HG03108 (cell line): ENCODE measurements around the gene PPP1R11.
"Not testable (repeated sequence)": the region's sequence is repeated elsewhere in the genome, so short reads cannot be mapped to it uniquely, and the experiment has no call there.

Source experiments
- ATAC-seq: cut with Tn5 transposase; IDR thresholded peaks from one replicate; pipeline ENCODE4 v1.9.1; 2021; ENCODE audit warnings: moderate library complexity; ENCODE audit not compliant: unreplicated experiment

Gene PPP1R11

DNA sequence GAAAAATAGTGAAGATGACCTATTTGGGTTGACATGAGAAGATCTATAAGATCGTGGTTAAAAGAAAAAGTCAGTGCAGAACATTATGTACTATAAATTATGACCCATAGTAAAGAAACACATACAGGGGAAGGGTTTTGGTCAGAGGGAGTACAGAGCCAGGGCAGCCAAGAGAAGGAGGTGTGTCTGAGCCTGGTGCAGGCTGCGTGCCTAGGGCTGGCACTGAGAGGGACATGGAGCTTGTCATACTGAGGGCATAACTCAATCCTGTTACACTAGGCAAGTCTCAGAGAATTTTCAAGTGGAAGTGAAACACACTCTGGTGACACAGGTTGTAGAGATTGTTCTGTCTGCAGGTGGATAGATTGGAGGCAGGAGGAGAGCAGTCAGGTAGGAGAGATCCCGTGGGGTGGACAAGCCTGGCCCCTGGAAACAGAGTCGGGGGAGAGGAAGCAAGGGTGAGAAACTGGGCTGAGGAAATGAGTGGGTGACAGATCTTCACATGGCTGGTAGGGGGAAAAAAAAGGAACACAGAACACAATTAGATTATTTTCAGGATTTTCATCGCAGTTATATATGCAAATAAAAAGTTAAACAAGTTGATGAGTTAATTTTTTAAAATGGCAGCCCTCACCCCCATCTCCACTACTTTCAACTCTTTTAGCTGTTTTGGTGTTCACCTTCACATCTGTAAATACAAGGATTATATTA lies 27.1 kb downstream of the PPP1R11 start:
- ATAC-seq: no peak

DNA sequence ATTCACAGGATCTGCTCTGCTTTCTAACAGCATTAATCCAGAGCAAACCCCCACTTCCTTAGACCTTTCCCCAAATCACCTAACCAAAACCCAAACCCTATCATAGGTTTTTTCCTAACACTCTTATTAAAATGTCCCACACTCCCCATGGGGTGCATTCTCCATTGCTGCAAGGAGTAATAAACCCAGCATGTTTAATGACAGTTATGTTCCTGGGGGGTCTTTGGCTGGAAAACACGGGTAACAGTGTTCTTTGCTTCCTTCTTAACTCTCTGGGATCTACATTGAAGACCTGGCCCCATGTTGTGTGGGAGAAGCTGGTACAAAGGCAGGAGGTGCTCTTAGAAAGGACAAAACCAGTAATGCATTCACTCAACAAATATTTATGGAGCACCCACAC lies 29.8 kb downstream of the PPP1R11 start:
- ATAC-seq: no peak

DNA sequence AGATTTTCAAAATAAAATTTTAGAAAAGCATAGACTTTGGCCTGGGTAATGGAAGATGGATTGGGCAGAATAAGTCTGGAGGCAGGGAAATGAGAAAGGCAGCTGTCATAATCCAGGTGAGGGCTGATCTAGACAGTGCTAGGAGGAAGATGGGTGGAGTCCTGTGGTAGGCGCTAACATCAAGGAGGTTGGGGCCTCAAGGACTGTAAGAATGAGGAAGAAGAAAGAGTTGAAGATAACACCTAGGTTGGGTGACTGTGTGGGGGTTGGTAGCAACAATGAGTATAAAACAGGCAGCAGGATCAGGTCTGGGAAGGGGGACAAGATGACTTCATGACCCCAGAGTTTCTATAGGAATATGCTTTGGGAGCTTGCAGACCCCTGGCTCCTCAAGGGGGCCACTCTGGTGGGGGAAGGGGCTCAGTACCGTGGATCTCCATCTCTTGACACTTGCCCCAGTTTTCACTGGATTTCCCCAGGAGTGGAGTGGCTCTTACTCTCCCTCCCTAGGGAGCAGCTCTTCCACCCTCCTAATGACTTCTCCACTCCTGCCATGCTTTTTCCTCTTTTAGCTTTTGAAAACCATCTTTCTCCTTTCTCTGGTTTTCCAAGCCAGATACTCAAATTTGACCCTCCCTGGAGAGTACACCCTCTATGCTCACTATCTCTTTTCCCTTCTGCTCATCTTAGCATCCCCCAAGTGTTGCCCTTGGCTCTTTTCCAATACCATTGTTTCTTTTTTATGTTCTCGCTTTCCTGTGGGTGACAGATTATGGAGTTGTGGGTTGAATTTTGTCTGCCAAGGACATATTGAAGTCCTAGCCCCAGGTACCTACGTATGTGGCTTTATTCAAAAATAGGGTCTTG lies 31.1 kb downstream of the PPP1R11 start:
- ATAC-seq: no peak

DNA sequence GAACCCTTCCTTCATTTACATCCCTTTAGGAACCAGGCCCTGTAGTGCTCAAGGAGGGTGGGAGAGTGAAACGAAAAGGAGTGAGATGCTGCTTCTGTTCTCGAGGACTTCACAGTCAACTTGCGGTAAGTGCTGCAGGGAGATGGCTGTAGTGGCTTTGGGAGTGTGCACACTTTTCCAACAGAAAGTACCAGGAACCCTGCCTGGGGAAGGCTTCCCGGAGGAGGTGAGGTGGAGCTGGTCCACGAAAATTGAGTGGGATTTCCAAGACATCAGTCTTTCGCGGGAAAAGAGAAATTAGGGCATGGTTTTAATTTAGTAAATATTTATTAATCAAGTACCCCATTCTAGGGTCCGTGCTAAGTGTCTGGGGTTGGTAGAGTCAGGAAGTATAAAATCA lies 33.2 kb downstream of the PPP1R11 start:
- no peak for ATAC-seq

DNA sequence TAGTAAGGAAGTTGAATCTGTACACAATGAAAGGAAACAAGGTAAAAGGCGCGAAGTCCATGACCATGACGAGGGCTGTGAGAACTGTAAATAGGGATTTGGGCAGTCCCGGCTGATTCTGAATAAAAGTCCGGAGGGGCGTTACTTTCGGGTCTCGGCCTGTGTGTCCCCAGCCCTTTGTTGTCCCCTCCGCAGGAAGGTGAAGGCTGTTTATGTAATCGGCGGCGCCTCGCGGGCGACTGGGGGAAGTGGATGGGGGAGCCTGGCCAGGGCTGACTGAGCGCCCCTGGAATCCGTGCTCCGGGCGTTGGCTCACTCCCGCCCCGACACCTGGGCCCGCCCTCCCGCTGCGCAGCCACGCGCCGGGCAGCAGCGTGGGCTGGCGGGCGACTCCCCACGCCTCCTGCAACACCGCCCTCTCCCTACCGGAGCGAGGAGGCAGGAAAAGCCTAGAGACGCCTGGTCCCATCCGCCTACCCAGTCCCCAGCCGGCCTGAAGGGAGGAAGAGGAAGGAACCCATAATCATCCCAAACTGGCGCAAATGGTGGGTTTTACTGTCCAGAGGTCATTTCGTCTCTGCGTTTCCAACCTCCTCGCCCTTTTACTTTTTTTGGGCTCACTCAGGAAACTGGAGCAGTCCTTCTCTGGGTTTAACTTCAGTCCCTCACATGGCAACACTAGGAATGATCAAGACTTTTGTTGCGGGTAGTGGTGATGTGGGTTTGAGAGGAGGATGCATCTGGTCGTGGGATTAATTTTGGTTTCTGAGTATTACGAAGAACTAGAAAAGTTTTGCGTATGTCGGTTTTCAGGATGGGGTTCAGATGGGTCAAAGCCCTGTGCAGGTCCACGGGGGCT lies 33.8 kb downstream of the PPP1R11 start:
- ATAC-seq: no peak

DNA sequence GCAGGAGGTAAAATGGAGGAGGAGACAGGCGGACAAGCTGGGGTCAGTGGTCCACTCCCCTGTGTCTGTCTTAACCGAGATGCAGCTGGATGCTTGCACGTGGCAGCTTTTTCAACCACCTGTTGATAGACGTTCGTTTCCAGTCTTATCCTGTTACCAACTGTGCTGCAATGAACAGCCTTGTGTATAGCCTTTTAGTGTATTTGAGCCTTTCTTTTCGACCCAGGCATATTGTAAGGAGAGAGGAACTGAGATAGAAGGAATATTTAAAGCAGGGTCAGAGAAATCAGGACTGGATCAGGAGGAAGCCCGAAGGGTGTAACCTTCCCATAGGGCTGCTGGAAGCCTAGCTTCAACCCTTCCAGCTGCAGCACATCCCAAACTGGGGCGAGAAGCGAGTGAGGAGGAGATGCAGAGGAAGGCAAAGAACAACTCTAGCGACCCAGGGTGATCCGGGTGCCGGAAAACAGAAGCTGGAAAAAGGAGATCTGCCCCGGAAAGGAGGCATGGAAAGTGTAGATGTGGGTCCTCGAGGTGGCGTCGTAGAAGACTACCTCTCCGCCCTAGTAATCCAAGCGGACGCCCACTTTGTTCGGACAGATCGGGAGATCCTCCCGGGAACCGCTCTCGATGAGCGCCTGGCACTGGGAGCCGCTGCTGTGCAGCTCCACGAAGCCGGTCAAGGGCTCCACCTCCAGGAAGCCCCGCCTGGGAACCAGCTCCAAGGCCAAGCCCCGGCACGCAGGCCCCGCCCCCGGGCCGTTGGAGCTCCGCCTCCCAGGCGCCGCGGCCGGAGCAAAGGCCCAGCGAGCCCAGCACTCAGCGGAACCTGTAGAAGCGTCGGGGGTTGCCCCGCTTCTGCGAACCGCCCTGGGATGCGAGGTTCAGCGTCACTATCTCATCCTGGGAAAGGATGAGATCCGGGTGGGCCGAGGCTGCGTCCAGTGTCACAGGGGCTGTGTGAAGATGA lies 34.7 kb downstream of the PPP1R11 start:
- ATAC-seq: peak; percentile 78

DNA sequence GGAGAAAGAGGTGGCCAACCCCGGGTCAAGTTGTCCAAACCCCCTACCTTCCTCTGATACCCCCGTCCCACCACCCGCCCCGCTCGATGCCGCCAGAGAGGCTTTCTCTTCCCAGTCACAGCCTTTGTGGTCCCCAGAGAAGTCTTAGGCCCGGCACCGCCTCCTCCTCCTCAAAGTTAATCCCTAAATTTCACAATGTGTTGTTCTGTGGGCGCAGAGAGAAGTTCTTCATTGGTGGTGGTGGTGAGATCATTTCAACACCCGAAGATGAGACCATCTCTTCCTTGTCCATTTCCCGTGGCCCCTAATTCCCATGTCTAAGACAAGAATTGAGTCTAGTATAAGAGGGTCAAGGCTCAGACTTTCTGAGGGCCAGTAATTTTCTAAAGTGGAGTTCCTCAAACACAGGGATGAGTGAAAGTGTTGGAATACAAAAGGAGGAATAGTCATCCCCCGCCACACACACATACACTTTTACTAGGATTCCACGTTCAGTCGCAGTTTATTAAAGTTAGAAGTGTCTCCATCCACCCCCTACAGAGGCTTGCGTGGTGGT lies 35.5 kb downstream of the PPP1R11 start:
- ATAC-seq: no peak

DNA sequence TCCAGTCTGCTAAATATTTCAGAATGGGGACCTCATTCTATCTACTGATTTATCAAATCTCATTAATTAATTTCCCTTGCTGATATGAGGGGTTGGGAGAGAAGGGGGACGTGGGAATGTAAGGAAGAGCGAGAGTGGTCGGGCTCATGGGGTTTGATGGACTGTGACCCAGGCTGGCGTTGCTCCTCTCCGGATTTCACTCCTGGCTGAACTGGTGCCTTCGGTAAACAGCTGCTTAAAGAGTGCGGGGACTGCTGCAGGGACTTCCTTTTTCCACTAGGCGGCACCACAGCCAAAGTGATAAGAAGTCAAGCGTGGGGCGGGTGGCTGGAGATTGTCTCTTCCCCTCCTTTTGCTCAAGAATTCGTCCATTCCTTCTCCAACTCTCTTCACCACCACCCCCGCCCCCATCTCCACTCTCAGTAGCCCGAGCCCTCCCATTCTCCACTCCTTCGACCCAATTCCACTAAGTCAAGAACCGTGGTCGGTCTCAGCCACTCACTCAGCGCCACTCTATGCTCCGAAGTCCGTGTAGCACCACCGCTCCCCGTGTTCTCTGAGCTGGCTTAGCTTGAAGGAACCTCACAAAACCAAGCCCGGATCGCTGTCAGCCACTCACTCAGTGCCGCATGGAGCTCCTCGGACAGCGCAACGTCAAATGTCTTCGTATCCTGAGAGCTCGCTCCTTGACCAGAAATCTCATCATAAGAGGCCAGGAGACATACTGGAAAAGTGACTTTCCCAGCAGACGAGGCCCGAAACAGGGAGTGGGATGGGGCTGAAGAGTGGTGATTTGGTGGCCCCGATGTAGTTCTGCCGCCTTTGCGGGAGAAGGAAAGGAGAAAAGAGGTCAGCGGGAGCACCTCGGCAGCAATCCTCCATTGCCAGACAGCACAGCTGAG lies 36.2 kb downstream of the PPP1R11 start:
- ATAC-seq: peak; percentile 59

DNA sequence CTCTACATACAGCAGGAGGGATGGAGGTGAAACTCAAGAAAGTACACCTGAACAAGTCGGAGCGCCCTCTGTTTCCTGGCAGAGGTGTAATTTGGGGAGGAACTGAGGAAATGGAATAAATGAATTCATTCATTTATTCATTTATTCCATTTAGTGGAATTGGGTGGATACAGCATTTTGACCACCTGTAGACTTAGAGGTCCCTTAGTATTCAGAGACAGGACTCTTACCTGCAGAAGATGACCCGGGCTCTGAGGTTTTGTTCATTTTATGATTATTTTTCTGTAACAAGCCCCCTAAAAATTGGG lies 36.8 kb downstream of the PPP1R11 start:
- no peak for ATAC-seq

DNA sequence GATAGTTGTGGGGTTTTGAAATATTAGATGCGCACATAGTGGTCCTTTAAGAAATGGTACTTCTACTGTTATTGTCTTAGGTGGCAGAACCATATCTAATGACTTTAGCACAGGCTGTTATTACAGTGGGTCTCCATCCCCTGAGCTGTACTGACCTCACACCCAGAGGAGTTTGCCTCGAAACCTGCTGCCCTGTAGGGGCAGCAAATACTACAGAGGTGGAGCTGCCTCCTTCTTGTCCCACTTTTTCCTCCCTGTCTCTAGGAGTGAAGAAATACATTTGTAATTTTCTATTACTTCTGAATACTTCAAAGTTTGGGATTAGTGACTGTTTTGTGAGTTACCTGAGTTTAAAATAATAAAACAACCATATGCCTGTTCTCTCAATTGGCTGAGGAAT lies 37.7 kb downstream of the PPP1R11 start:
- no peak for ATAC-seq

DNA sequence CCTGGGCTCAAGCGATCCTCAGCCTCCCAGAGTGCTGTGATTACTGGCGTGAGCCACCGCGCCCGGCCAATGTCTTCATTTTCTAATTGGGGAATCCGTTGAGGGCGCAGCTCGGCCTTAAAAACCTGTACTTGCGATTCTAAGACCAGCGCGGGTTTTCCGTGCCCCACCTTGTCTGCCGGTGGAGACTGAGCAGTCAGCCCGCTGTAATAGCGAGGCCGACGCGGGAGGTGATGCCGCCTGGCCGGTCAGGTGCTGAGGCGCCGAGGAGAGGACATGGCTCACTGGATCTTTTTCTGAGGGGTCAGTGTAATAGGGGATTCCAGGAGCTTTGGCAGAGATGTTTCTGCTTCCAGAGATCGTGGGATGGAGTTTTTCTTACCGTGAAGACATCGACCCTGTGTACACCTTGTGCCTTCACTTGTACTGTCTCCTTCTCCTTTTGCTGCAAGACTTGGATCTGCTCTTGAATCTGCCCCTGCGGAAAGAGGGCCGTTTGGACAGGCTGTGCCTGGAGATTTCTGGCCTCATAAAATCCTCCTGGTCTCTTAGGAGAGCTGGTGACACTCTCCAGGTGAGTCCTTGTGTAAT lies 44.4 kb downstream of the PPP1R11 start:
- no peak for ATAC-seq

DNA sequence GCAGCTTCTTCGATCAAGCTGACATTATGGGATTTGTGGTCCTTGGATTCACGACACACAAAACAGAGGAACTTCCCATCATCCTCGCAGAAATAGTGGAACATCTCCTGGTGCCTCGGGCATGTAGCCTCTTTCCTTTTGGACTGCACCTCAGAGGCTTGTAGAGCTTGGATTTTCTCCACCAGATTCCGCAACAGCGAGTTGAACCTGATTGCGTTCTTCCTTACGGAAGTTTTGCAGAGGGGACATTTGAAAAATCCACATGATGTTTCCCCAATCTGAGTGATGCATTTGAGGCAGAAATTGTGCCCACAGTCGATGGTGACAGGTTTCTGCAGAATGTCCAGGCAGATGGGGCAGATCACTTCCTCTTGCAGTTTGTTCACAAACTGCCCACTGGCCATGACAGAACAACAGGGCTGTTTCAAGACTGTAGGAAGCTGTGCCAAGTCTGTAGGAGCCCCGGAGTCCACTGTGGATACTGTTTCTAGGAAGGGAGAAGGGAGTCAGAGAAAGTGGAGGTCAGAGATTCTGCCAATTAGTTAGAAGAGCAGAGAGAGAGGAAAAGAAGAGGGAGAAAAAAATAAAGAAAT lies 45.5 kb downstream of the PPP1R11 start:
- no peak for ATAC-seq

DNA sequence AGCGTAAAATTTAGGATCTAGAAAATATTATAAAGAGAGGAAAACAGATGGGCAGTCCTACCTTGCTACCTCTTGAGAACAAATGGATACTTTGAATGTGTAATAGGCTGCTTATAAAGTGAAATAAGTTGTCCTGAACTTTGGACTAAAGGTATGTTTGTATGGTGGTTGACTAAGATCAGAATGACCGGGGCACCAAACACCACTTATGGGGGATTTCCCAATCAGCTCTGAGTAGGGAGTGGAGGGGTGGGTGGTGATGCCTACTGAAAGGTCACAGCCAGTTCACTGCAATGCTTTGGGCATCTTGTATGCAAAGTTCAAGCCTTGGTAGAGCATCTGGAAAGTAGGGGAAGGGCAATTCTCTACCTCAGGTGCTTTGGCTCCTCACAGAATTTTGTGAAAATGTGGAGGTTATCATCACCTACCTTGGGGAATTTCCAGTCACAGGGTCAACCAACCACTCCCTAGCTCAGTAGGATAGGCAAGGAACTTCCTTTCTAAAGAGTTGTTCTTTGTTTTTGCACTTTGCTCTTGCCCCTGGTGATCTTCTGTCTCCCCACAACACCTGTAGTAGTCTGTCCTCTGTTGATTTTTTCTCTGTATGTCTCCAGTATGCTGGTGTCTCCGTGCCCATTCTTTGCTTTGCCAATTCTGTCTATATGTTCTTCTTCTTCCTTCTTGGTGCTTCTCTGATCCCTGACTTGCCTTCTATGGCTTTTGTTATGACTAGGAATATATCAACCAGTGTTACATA lies 46.2 kb downstream of the PPP1R11 start, which contains the start of gene TRIM31:
TSS of gene TRIM31 (minus strand) at position 88 of the 757 bp plus-strand sequence. CDS start 285 bp downstream, outside the sequence.
- ATAC-seq: no peak

DNA sequence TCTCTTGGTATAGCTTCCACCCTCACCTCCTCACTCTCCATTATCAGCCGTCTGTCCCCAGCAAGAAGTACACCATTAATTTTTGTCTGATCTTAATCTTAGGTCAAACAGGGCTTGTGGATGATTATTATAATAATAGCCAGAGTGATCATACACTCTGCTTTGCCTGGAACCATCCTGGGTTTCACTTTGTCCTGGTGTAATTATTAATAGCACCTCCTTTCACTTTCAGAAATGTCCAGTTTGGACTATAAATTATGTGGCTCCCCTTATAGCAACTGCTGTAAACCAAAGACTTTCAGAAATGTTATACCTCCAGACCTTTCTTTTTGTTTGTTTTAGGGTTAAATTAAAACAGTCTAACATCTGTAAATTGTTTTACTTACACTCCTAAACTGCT lies 46.8 kb downstream of the PPP1R11 start:
- ATAC-seq: no peak

DNA sequence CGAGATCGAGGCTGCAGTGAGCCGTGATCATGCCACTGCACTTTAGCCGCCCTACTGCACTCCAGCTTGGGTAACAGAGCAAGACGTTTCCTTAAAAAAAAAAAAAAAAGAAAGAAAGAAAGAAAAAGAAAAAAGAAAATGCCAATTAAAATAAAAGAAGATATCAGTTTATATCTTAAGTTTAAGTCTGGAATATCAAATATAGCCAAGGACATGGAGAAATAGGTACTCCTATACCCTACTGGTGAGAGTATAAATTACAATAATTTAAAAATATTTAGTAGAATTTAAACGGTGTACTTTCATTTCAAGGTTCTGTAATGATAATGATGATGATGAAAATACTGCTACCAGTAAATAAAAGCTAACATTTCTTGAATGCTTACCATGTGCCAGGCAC lies 49.7 kb downstream of the PPP1R11 start:
- ATAC-seq: no peak

DNA sequence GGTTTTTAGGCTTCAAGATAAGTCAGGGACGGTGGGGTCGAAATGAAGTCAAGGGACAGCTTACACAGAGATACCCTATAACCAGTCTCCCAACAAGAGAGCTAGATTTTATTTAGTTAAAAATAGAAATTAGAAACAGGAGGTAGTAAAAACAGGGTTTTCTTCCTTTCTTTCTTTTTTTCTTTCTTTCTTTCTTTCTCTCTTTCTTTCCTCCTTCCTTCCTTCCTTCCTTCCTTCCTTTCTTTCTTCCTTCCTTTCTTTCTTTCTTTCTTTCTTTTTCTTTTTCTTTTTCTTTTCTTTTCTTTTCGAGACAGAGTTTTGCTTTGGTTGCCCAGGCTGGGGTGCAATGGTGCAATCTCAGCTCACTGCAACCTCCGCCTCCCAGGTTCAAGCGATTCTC lies 51.7 kb downstream of the PPP1R11 start:
- ATAC-seq: not testable (repeated sequence)
